A549 (cell line): ENCODE data around the gene MAML2. TPM values are rescaled to one million over a fixed set of nuclear protein-coding genes. Genes with fewer than 3 reads are reported as not detected.
A peak's percentile ranks its signal among the peaks of the same experiment; 100 is the strongest.

Experiments
- ATAC-seq, 2 experiments: fragments of 200-7000 bp in 1 of 2; fragments of >200 bp in 1 of 2; cut with Nextera tagmentation in 1 of 2; cut with Tn5 transposase in 1 of 2; 3 replicates each; pipeline versions ENCODE4 v1.8.0 to v1.9.1; 2018 to 2020; ENCODE audit warnings: mild to moderate bottlenecking in 1 of 2, moderate library complexity in 1 of 2
- CTCF ChIA-PET: fragments of 300-600 bp; sonication (Branson Sonifier 250); formaldehyde crosslinking; extraction: SDS; loops from one replicate; lab custom pipeline; 2021; ENCODE audit warnings: antibody characterized with exemption, inconsistent platforms; lab: Yijun Ruan, JAX
- POLR2A ChIA-PET: fragments of 350-600 bp; formaldehyde crosslinking; extraction: SDS; loops from one replicate; lab custom pipeline; 2021; ENCODE audit warnings: antibody characterized with exemption, inconsistent platforms; lab: Yijun Ruan, JAX
- DNase-seq, 2 experiments: peaks; one replicate each; pipeline versions ENCODE4 v3.0.0 to v3.0.0-alpha.2; 2011 to 2016; ENCODE audit warnings: low read depth in 1 of 2, low spot score in 1 of 2
- FAIRE-seq: peaks from 2 replicates; lab custom pipeline; 2011; peaks lifted over from hg19 to GRCh38; lab: Jason Lieb, UNC
- H3K27ac ChIP-seq, 2 experiments: fragments of >200 bp; sonication (Bioruptor Twin); formaldehyde crosslinking; 3 replicates each; pipeline ENCODE4 v1.5.1; 2016 to 2017
- H3K4me1 ChIP-seq: fragments of >200 bp; sonication (Bioruptor Twin); formaldehyde crosslinking; 3 replicates; pipeline ENCODE4 v1.6.1; 2016
- H3K4me2 ChIP-seq: fragments of >200 bp; sonication (Bioruptor Twin); formaldehyde crosslinking; 3 replicates; pipeline ENCODE4 v1.6.1; 2016
- H3K4me3 ChIP-seq: fragments of >200 bp; sonication (Bioruptor Twin); formaldehyde crosslinking; 3 replicates; pipeline ENCODE4 v1.5.1; 2016
- H3K9me3 ChIP-seq: fragments of >200 bp; sonication (Bioruptor Twin); formaldehyde crosslinking; 3 replicates; pipeline ENCODE4 v1.6.1; 2016
- BCL3 ChIP-seq: fragments of >200 bp; sonication (Bioruptor Twin); formaldehyde crosslinking; IDR thresholded peaks from 3 replicates; pipeline ENCODE4 v1.6.1; 2016
- CBX8 ChIP-seq: fragments of 200-600 bp; sonication (generic); IDR thresholded peaks from 2 replicates; pipeline ENCODE4 v1.6.1; 2016
- CHD2 ChIP-seq: fragments of 150-350 bp; IDR thresholded peaks from 2 replicates; pipeline ENCODE4 v1.6.1; 2014; ENCODE audit warnings: low read length; ENCODE audit not compliant: partially characterized antibody
- CHD4 ChIP-seq: fragments of 200-600 bp; sonication (generic); IDR thresholded peaks from 2 replicates; pipeline ENCODE4 v1.6.1; 2016; ENCODE audit warnings: antibody characterized with exemption, mild to moderate bottlenecking, borderline replicate concordance
- CTCF ChIP-seq: fragments of >200 bp; sonication (Bioruptor Twin); formaldehyde crosslinking; IDR thresholded peaks from 3 replicates; pipeline ENCODE4 v1.5.1; 2016
- EHMT2 ChIP-seq: fragments of 200-600 bp; sonication (generic); IDR thresholded peaks from 2 replicates; pipeline ENCODE4 v1.6.1; 2016; ENCODE audit warnings: antibody characterized with exemption, low read depth, mild to moderate bottlenecking, moderate library complexity
- EP300 ChIP-seq, 2 experiments: fragments of >200 bp; sonication (Bioruptor Twin); formaldehyde crosslinking; IDR thresholded peaks; 2 replicates in 1 of 2; 3 replicates in 1 of 2; pipeline ENCODE4 v1.6.1; 2016 to 2017
- FOXS1 ChIP-seq: fragments of 250-450 bp; sonication (Bioruptor Pico); IDR thresholded peaks from 2 replicates; pipeline ENCODE4 v1.5.0; 2020; ENCODE audit warnings: mild to moderate bottlenecking, moderate library complexity
- GATA3 ChIP-seq: IDR thresholded peaks from 2 replicates; pipeline ENCODE4 v1.6.1; 2012; ENCODE audit warnings: borderline replicate concordance
- JUNB ChIP-seq: fragments of >200 bp; sonication (Bioruptor Twin); formaldehyde crosslinking; IDR thresholded peaks from 2 replicates; pipeline ENCODE4 v1.6.1; 2016
- MAFK ChIP-seq: fragments of 450-650 bp; IDR thresholded peaks from 2 replicates; pipeline ENCODE4 v1.6.1; 2014; ENCODE audit not compliant: partially characterized antibody
- NFE2L2 ChIP-seq: fragments of 150-350 bp; conservative IDR thresholded peaks from 2 replicates; pipeline ENCODE4 v1.6.1; 2014; ENCODE audit warnings: low read length
- NPAS2 ChIP-seq: fragments of 250-450 bp; sonication (Bioruptor Pico); IDR thresholded peaks from 2 replicates; pipeline ENCODE4 v1.8.0; 2022; ENCODE audit warnings: mild to moderate bottlenecking, moderate library complexity, borderline replicate concordance
- NR3C1 ChIP-seq: fragments of >200 bp; sonication (Bioruptor Twin); formaldehyde crosslinking; IDR thresholded peaks from 3 replicates; pipeline ENCODE4 v1.6.1; 2017
- PBX3 ChIP-seq: IDR thresholded peaks from 2 replicates; pipeline ENCODE4 v1.6.1; 2012
- PHF8 ChIP-seq: fragments of 200-600 bp; sonication (generic); IDR thresholded peaks from 2 replicates; pipeline ENCODE4 v1.6.1; 2016; ENCODE audit warnings: low read depth, mild to moderate bottlenecking, antibody characterized with exemption, moderate library complexity, borderline replicate concordance
- RAD21 ChIP-seq, 2 experiments: fragments of >200 bp in 1 of 2; sonication (Bioruptor Twin) in 1 of 2; formaldehyde crosslinking in 1 of 2; IDR thresholded peaks in 1 of 2; conservative IDR thresholded peaks in 1 of 2; 2 replicates in 1 of 2; 3 replicates in 1 of 2; pipeline ENCODE4 v1.6.1; 2012 to 2018; ENCODE audit warnings: inconsistent platforms in 1 of 2
- RFX5 ChIP-seq: fragments of 450-650 bp; IDR thresholded peaks from 2 replicates; pipeline ENCODE4 v1.7.1; 2014; ENCODE audit warnings: antibody characterized with exemption, mild to moderate bottlenecking, moderate library complexity
- SMC3 ChIP-seq: fragments of >200 bp; sonication (Bioruptor Twin); formaldehyde crosslinking; IDR thresholded peaks from 3 replicates; pipeline ENCODE4 v1.6.1; 2018; ENCODE audit warnings: inconsistent platforms
- TFCP2L1 ChIP-seq: fragments of 250-450 bp; sonication (Bioruptor Pico); IDR thresholded peaks from 2 replicates; pipeline ENCODE4 v1.5.0; 2021; ENCODE audit warnings: mild to moderate bottlenecking
- TP53 ChIP-seq: fragments of 250-450 bp; sonication (Bioruptor Pico); IDR thresholded peaks from 2 replicates; pipeline ENCODE4 v1.5.0; 2021; ENCODE audit warnings: mild to moderate bottlenecking, moderate library complexity
- ZNF302 ChIP-seq: fragments of 250-450 bp; sonication (Bioruptor Pico); IDR thresholded peaks from 2 replicates; pipeline ENCODE4 v1.9.0; 2021; ENCODE audit warnings: inconsistent platforms, mild to moderate bottlenecking, moderate library complexity
- ZSCAN20 ChIP-seq: fragments of 250-450 bp; sonication (Bioruptor Pico); IDR thresholded peaks from 2 replicates; pipeline ENCODE4 v1.8.0; 2022; ENCODE audit warnings: mild to moderate bottlenecking, moderate library complexity
- WGBS: methylation state at CpG from one replicate; pipeline ENCODE4 v1.1.6; 2017; ENCODE audit errors: missing lambda C conversion rate; 5-methylcytosine and 5-hydroxymethylcytosine counted together
- polyA plus RNA-seq, 4 experiments: library from polyadenylated mRNA; depleted of rRNA in 3 of 4; stranded (reverse); fragments of >200 nt; fragmentation: RNase III in 1 of 4; extraction: RNeasy Plus Mini Kit Qiagen cat#74134 plus additional on column Dnase treatment in 1 of 4; gene quantifications; 2 replicates in 3 of 4; 3 replicates in 1 of 4; pipeline ENCODE4 v1.2.3, GENCODE V29; 2011 to 2017

MAML2 gene
- polyA plus RNA-seq, 2 of the 4 experiments (the other 2 are of a cell fraction): 1.5 to 2.5 TPM

- peak in 1 of 2 experiments; percentile 26 for DNase-seq
- 19% methylated on average over 4 of the region's 4 CpGs for WGBS
- H3K4me3 ChIP-seq: no peak overlapping the region
- ChIA-PET CTCF (interaction anchor here (0.6 to 1.4 kb wide), 3 partner anchors 90 to 218 kb away, joined by 3 to 6 read pairs (median 3); partner anchors contain the start of gene MAML2), POLR2A (interaction anchor here (0.7 kb wide), 1 partner anchor 89 kb away, joined by 4 read pairs; no protein-coding TSS in a partner anchor)
- no peak for FAIRE-seq
- peak overlapping the region; percentile 18; the same call in 2 of the 3 replicates for H3K4me2 ChIP-seq
- peaks cover 26% of the 10 kb centered on the region for H3K4me1 ChIP-seq
- H3K9me3 ChIP-seq: no peaks in the 10 kb centered on the region
- ATAC-seq: peak in 1 of 2 experiments; percentile 51; a peak in 3 of 6 replicates
- TF ChIP-seq GATA3 (peak; percentile 81), RFX5 (no peak)
- TF ChIP-seq, all 56 proteins: peak for 1
- H3K27ac ChIP-seq: no peak overlapping the region; a peak in 1 of 6 replicates
Measured at GRCh38 chr11:96145163-96145585, 197.8 kb downstream of the MAML2 start.

- TF ChIP-seq FOXS1 (CRISPR knock-in tag) (no peak), NFE2L2 (no peak), JUNB (no peak), ZNF302 (CRISPR knock-in tag) (no peak)
- ChIA-PET CTCF (interaction anchor here (0.8 to 1.4 kb wide), 3 partner anchors 90 to 256 kb away, joined by 3 to 6 read pairs (median 5); partner anchors contain the start of gene MAML2), POLR2A (no interaction called here)
- Histone ChIP-seq H3K9me3 (no peaks in the 10 kb centered on the region), H3K27ac (no peak overlapping the region; a peak in 1 of 6 replicates), H3K4me1 (peaks cover 21% of the 10 kb centered on the region), H3K4me2 (no peak overlapping the region), H3K4me3 (no peak overlapping the region)
- ATAC-seq (no peak), DNase-seq (no peak), FAIRE-seq (no peak)
- 94% methylated on average over 2 of the region's 2 CpGs for WGBS
Measured at GRCh38 chr11:96144553-96144952, 198.4 kb downstream of the MAML2 start.

GRCh38 chr11:96143041-96143521, 199.9 kb downstream of the MAML2 start:
- DNase-seq: no peak
- WGBS: 85% methylated on average over 5 of the region's 5 CpGs
- H3K4me3 ChIP-seq: no peak overlapping the region
- H3K4me2 ChIP-seq: no peak overlapping the region
- ATAC-seq: no peak
- ChIA-PET POLR2A (no interaction called here), CTCF (no interaction called here)
- peaks cover 18% of the 10 kb centered on the region; the same call in 2 of the 3 replicates for H3K4me1 ChIP-seq
- FAIRE-seq: no peak
- H3K9me3 ChIP-seq: no peaks in the 10 kb centered on the region
- TF ChIP-seq SMC3: no peak
- TF ChIP-seq MAFK: peak; percentile 69
- H3K27ac ChIP-seq: no peak overlapping the region

- TF ChIP-seq CHD4: no peak
- TF ChIP-seq EP300 (IDR thresholded peaks at IDR 0.05): no peak
- TF ChIP-seq TP53 (CRISPR knock-in tag): no peak
- no peak for TF ChIP-seq ZSCAN20 (CRISPR knock-in tag)
- no peak for TF ChIP-seq PHF8
- no peak for TF ChIP-seq FOXS1 (CRISPR knock-in tag)
- TF ChIP-seq CBX8: no peak
- TF ChIP-seq, all 56 proteins: peak for 0
- ATAC-seq (no peak), FAIRE-seq (no peak), DNase-seq (no peak)
- ChIA-PET POLR2A (no interaction called here), CTCF (interaction anchor here (2.1 kb wide), 1 partner anchor 201 kb away, joined by 7 read pairs; the partner anchor contains the start of gene MAML2)
- Histone ChIP-seq H3K27ac (no peak overlapping the region), H3K4me1 (peaks cover 12% of the 10 kb centered on the region; the same call in 2 of the 3 replicates), H3K9me3 (no peaks in the 10 kb centered on the region), H3K4me2 (no peak overlapping the region), H3K4me3 (no peak overlapping the region)
- WGBS: 83% methylated on average over 9 of the region's 9 CpGs
Measured at GRCh38 chr11:96141626-96142025, 201.4 kb downstream of the MAML2 start.

GRCh38 chr11:96139691-96140090, 203.3 kb downstream of the MAML2 start:
- POLR2A ChIA-PET: interaction anchor here (0.6 kb wide), 1 partner anchor 190 kb away, joined by 3 read pairs; no protein-coding TSS in a partner anchor
- ATAC-seq (no peak), DNase-seq (no peak), FAIRE-seq (no peak)
- Histone ChIP-seq H3K4me2 (no peak overlapping the region), H3K4me3 (no peak overlapping the region), H3K4me1 (0 out of 3 replicates have a peak, but pooled peaks cover 2% of the 10 kb centered on the region), H3K9me3 (no peaks in the 10 kb centered on the region), H3K27ac (no peak overlapping the region)
- CTCF ChIA-PET: no interaction called here
- WGBS: 97% methylated on average over 3 of the region's 3 CpGs
- TF ChIP-seq PBX3 (no peak), CTCF (no peak), EHMT2 (no peak), RAD21 (conservative IDR thresholded peaks at IDR 0.05 in 1 of 2, IDR thresholded peaks at IDR 0.05 in 1 of 2) (no peak), NPAS2 (CRISPR knock-in tag) (no peak), TFCP2L1 (CRISPR knock-in tag) (no peak), CHD4 (no peak), ZNF302 (CRISPR knock-in tag) (no peak), BCL3 (no peak), TP53 (CRISPR knock-in tag) (no peak), CBX8 (no peak), NR3C1 (no peak), CHD2 (no peak)
